ENCODE measurements around the gene OR51T1.

Gene OR51T1

GRCh38 chr11:4882543-4882942 lies 843 bp downstream of the OR51T1 start:
- no peaks in the 10 kb centered on the region for H3K79me2 ChIP-seq (ENCODE audit: insufficient read depth, low read depth)
- no peak overlapping the region for H3K4me2 ChIP-seq
- no peak overlapping the region for H2AFZ ChIP-seq (ENCODE audit: low read depth)
- no peak overlapping the region for H3K9ac ChIP-seq
- no peak overlapping the region for H3K27ac ChIP-seq
- no peaks in the 10 kb centered on the region for H3K36me3 ChIP-seq (ENCODE audit: insufficient read depth)
- H3K4me1 ChIP-seq (ENCODE audit: low read depth, poor library complexity, severe bottlenecking), result no peaks in the 10 kb centered on the region
- H3K27me3 ChIP-seq (ENCODE audit: insufficient read depth, low read depth), result no peaks in the 10 kb centered on the region
- no peaks in the 10 kb centered on the region for H4K20me1 ChIP-seq (ENCODE audit: insufficient read depth)
- no peak overlapping the region for H3K4me3 ChIP-seq (IDR thresholded peaks at IDR 0.05; ENCODE audit: insufficient read depth, low read depth, low read length)
- no peak for TF ChIP-seq CTCF (conservative IDR thresholded peaks at IDR 0.05; ENCODE audit: low read depth, low read length)

- no peaks in the 10 kb centered on the region for H4K20me1 ChIP-seq (ENCODE audit: insufficient read depth)
- no peaks in the 10 kb centered on the region for H3K36me3 ChIP-seq (ENCODE audit: insufficient read depth)
- no peak overlapping the region for H2AFZ ChIP-seq (ENCODE audit: low read depth)
- no peak for TF ChIP-seq CTCF (conservative IDR thresholded peaks at IDR 0.05; ENCODE audit: low read depth, low read length)
- H3K4me3 ChIP-seq (IDR thresholded peaks at IDR 0.05; ENCODE audit: insufficient read depth, low read depth, low read length), result no peak overlapping the region
- H3K9ac ChIP-seq, result no peak overlapping the region
- no peaks in the 10 kb centered on the region for H3K27me3 ChIP-seq (ENCODE audit: insufficient read depth, low read depth)
- H3K27ac ChIP-seq, result no peak overlapping the region
- no peak overlapping the region for H3K4me2 ChIP-seq
- H3K4me1 ChIP-seq (ENCODE audit: low read depth, poor library complexity, severe bottlenecking), result no peaks in the 10 kb centered on the region
- H3K79me2 ChIP-seq (ENCODE audit: insufficient read depth, low read depth), result no peaks in the 10 kb centered on the region
These were observed 2.7 kb downstream of the OR51T1 start for GRCh38 chr11:4884361-4884760.

- Histone ChIP-seq H2AFZ (ENCODE audit: low read depth) (no peak overlapping the region), H3K4me3 (IDR thresholded peaks at IDR 0.05; ENCODE audit: insufficient read depth, low read depth, low read length) (no peak overlapping the region), H3K4me1 (ENCODE audit: low read depth, poor library complexity, severe bottlenecking) (no peaks in the 10 kb centered on the region), H3K4me2 (no peak overlapping the region), H3K79me2 (ENCODE audit: insufficient read depth, low read depth) (no peaks in the 10 kb centered on the region), H3K9ac (no peak overlapping the region), H3K36me3 (ENCODE audit: insufficient read depth) (no peaks in the 10 kb centered on the region), H3K27ac (no peak overlapping the region), H4K20me1 (ENCODE audit: insufficient read depth) (no peaks in the 10 kb centered on the region), H3K27me3 (ENCODE audit: insufficient read depth, low read depth) (no peaks in the 10 kb centered on the region)
- no peak for TF ChIP-seq CTCF (conservative IDR thresholded peaks at IDR 0.05; ENCODE audit: low read depth, low read length)
These were observed 4.5 kb downstream of the OR51T1 start for GRCh38 chr11:4886186-4886585.

- Histone ChIP-seq H3K4me1 (ENCODE audit: low read depth, poor library complexity, severe bottlenecking) (no peaks in the 10 kb centered on the region), H3K27me3 (ENCODE audit: insufficient read depth, low read depth) (no peaks in the 10 kb centered on the region), H3K27ac (no peak overlapping the region), H3K4me3 (IDR thresholded peaks at IDR 0.05; ENCODE audit: insufficient read depth, low read depth, low read length) (no peak overlapping the region), H3K4me2 (no peak overlapping the region), H2AFZ (ENCODE audit: low read depth) (no peak overlapping the region), H3K9ac (no peak overlapping the region), H4K20me1 (ENCODE audit: insufficient read depth) (no peaks in the 10 kb centered on the region), H3K79me2 (ENCODE audit: insufficient read depth, low read depth) (no peaks in the 10 kb centered on the region), H3K36me3 (ENCODE audit: insufficient read depth) (no peaks in the 10 kb centered on the region)
- no peak for TF ChIP-seq CTCF (conservative IDR thresholded peaks at IDR 0.05; ENCODE audit: low read depth, low read length)
These were observed 5.9 kb downstream of the OR51T1 start for GRCh38 chr11:4887591-4887990.

GRCh38 chr11:4890279-4890678 lies 8.6 kb downstream of the OR51T1 start:
- H3K4me1 ChIP-seq (ENCODE audit: low read depth, poor library complexity, severe bottlenecking), result no peaks in the 10 kb centered on the region
- no peaks in the 10 kb centered on the region for H3K36me3 ChIP-seq (ENCODE audit: insufficient read depth)
- no peak overlapping the region for H2AFZ ChIP-seq (ENCODE audit: low read depth)
- H3K4me3 ChIP-seq (IDR thresholded peaks at IDR 0.05; ENCODE audit: insufficient read depth, low read depth, low read length), result no peak overlapping the region
- H3K9ac ChIP-seq, result no peak overlapping the region
- no peaks in the 10 kb centered on the region for H3K79me2 ChIP-seq (ENCODE audit: insufficient read depth, low read depth)
- no peaks in the 10 kb centered on the region for H3K27me3 ChIP-seq (ENCODE audit: insufficient read depth, low read depth)
- no peak overlapping the region for H3K27ac ChIP-seq
- no peaks in the 10 kb centered on the region for H4K20me1 ChIP-seq (ENCODE audit: insufficient read depth)
- H3K4me2 ChIP-seq, result no peak overlapping the region
- TF ChIP-seq CTCF (conservative IDR thresholded peaks at IDR 0.05; ENCODE audit: low read depth, low read length), result no peak
